Stimulated activated memory B cell treated with anti-CD40 and anti-IgM and Interleukin-4, amounts not matched to agents 10 μg/mL and 1 μg/mL and 100 μg/mL, for 72 hours (primary cell): ENCODE measurements around the gene ADNP2.
A peak's percentile ranks its signal among the peaks of the same experiment; 100 is the strongest.

Experiments
- ATAC-seq: fragments of 150-1000 bp; cut with Tn5 transposase; 2 replicates; pipeline ENCODE4 v1.10.0; 2021
- H3K27ac Mint-ChIP-seq: one replicate; pipeline ENCODE4 v1.8.0; 2022; ENCODE audit warnings: mild to moderate bottlenecking, mixed read lengths
- H3K27me3 Mint-ChIP-seq: one replicate; pipeline ENCODE4 v1.8.0; 2022; ENCODE audit warnings: mixed read lengths
- H3K36me3 Mint-ChIP-seq: one replicate; pipeline ENCODE4 v1.8.0; 2022; ENCODE audit warnings: mixed read lengths
- H3K4me1 Mint-ChIP-seq: one replicate; pipeline ENCODE4 v1.8.0; 2022; ENCODE audit warnings: mixed read lengths
- H3K4me3 Mint-ChIP-seq: one replicate; pipeline ENCODE4 v1.8.0; 2022; ENCODE audit warnings: mild to moderate bottlenecking, moderate library complexity, mixed read lengths
- H3K9me3 Mint-ChIP-seq: one replicate; pipeline ENCODE4 v1.8.0; 2022; ENCODE audit warnings: mixed read lengths

The ADNP2 gene, protein sequence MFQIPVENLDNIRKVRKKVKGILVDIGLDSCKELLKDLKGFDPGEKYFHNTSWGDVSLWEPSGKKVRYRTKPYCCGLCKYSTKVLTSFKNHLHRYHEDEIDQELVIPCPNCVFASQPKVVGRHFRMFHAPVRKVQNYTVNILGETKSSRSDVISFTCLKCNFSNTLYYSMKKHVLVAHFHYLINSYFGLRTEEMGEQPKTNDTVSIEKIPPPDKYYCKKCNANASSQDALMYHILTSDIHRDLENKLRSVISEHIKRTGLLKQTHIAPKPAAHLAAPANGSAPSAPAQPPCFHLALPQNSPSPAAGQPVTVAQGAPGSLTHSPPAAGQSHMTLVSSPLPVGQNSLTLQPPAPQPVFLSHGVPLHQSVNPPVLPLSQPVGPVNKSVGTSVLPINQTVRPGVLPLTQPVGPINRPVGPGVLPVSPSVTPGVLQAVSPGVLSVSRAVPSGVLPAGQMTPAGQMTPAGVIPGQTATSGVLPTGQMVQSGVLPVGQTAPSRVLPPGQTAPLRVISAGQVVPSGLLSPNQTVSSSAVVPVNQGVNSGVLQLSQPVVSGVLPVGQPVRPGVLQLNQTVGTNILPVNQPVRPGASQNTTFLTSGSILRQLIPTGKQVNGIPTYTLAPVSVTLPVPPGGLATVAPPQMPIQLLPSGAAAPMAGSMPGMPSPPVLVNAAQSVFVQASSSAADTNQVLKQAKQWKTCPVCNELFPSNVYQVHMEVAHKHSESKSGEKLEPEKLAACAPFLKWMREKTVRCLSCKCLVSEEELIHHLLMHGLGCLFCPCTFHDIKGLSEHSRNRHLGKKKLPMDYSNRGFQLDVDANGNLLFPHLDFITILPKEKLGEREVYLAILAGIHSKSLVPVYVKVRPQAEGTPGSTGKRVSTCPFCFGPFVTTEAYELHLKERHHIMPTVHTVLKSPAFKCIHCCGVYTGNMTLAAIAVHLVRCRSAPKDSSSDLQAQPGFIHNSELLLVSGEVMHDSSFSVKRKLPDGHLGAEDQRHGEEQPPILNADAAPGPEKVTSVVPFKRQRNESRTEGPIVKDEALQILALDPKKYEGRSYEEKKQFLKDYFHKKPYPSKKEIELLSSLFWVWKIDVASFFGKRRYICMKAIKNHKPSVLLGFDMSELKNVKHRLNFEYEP

DNA sequence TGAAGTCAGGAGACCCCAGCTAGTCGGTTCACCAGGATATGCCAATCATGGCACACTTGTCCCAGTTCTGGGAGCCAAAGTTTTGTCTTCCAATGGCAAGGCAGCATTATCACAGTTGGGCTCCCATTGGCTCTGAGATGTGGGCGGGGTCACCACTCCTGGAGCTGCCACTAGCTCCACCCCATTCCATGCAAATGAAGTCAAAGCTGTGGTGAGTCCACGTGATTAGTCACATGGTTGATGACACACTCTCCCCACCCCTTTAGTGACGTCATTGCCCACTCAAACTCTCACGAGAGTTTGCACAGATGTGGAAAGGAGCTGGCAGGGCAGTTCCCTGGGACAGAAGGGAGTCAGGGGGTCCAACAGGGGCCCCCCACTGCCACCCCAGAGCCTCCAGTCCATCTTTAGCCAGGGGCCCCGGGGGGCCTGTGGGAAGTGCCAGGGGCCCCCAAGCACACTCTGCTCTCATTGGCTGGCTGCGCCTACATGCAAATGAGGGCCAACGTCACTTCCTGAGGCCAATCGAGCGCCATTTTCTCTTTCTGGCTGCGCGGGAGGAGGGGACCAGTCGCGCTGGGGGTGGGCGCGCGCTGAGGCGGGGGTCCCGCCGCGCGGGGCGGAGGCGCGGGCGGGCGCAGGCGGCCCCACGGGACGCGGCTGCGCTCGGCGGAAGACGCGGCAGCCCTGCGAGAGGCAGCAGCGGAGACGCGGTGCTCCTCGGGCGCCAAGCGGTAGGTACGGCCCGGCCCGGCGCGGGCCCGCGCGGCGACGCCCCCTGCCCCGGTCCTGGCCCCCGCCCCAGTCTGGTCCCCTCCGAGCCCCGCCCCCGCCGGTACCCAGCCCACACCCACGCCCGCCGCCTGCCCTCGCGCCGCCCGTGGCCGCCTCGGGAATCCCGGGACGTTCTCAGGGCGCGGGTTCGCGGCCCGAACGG lies at the start of gene ADNP2:
Gene ADNP2, plus strand, starts transcription at position 524 of the 937 bp plus-strand sequence. CDS start 8,281 bp downstream, outside the sequence.
- Mint-ChIP-seq H3K27ac (peak within 1 kb of the TSS; percentile 66), H3K27me3 (no peaks in the 10 kb centered on the region), H3K4me1 (peaks cover 52% of the 10 kb centered on the region), H3K4me3 (peak within 1 kb of the TSS; percentile 83), H3K36me3 (peaks cover 12% of the 10 kb centered on the region), H3K9me3 (peaks cover 2% of the 10 kb centered on the region)
- peak; percentile 77 for ATAC-seq

- Mint-ChIP-seq H3K27me3 (no peaks in the 10 kb centered on the region), H3K27ac (no peak overlapping the region), H3K36me3 (peaks cover 8% of the 10 kb centered on the region), H3K9me3 (peaks cover 29% of the 10 kb centered on the region), H3K4me1 (no peaks in the 10 kb centered on the region), H3K4me3 (no peak overlapping the region)
- no peak for ATAC-seq
Measured at GRCh38 chr18:80059945-80060344, 49.1 kb upstream of the ADNP2 start.

DNA sequence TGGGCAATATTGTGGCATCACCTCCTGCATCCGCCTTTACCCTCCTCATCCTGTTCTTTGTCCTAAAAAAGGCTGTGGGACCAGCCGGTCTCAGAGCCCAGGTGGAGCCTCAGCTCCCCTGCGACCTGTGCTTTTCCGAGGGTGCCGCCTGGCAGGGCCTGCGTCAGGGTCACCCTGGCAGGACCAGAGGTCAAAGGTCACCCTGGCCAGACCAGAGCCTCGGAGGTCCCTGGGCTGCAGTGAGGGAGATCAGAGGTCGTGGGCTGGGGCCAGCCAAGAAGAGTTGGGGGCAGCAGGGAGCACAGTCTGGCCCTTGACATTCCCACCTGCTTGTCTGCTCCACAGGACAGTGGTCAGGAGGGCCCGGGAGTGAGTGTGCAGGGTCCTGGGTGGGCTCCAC lies 43.4 kb upstream of the ADNP2 start:
- peaks cover 3% of the 10 kb centered on the region for H3K9me3 Mint-ChIP-seq
- H3K4me1 Mint-ChIP-seq = no peaks in the 10 kb centered on the region
- peaks cover 9% of the 10 kb centered on the region for H3K27me3 Mint-ChIP-seq
- ATAC-seq = no peak
- H3K36me3 Mint-ChIP-seq = peaks cover 5% of the 10 kb centered on the region
- H3K4me3 Mint-ChIP-seq = no peak overlapping the region
- no peak overlapping the region for H3K27ac Mint-ChIP-seq

DNA sequence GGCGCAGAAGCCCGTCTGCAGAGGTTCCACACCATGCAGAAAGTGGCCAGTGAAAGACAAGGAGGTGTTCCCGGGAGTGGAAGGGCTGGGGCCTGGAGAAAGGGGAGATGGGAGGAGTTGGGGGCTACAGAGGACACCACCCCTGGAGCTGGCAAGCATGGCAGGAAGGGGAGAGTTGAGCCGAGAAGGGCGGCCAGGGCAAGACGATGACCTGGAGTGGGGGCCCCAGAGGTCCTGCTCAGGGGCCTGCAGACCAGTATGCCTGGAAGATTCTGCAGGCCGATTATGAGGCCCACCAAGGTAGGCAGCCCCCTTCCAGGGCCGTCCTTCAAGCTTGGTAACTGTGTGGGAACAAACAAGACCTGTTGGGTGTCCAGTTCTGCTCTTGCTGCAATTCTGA lies 41.7 kb upstream of the ADNP2 start:
- Mint-ChIP-seq H3K4me3 (no peak overlapping the region), H3K4me1 (no peaks in the 10 kb centered on the region), H3K27me3 (peaks cover 9% of the 10 kb centered on the region), H3K36me3 (peaks cover 5% of the 10 kb centered on the region), H3K27ac (no peak overlapping the region), H3K9me3 (peaks cover 3% of the 10 kb centered on the region)
- ATAC-seq = no peak

- Mint-ChIP-seq H3K4me1 (no peaks in the 10 kb centered on the region), H3K27me3 (peaks cover 9% of the 10 kb centered on the region), H3K9me3 (peaks cover 3% of the 10 kb centered on the region), H3K27ac (no peak overlapping the region), H3K4me3 (no peak overlapping the region), H3K36me3 (peaks cover 5% of the 10 kb centered on the region)
- ATAC-seq = no peak
Measured at GRCh38 chr18:80067897-80068296, 41.2 kb upstream of the ADNP2 start.

- Mint-ChIP-seq H3K4me3 (no peak overlapping the region), H3K36me3 (peaks cover 5% of the 10 kb centered on the region), H3K27me3 (peaks cover 9% of the 10 kb centered on the region), H3K4me1 (no peaks in the 10 kb centered on the region), H3K9me3 (no peaks in the 10 kb centered on the region), H3K27ac (no peak overlapping the region)
- ATAC-seq = no peak
Measured at GRCh38 chr18:80068571-80069272, 40.3 kb upstream of the ADNP2 start.

GRCh38 chr18:80070825-80071224 lies 38.2 kb upstream of the ADNP2 start:
- no peaks in the 10 kb centered on the region for H3K9me3 Mint-ChIP-seq
- no peak overlapping the region for H3K4me3 Mint-ChIP-seq
- H3K27me3 Mint-ChIP-seq = peaks cover 9% of the 10 kb centered on the region
- no peak for ATAC-seq
- no peaks in the 10 kb centered on the region for H3K4me1 Mint-ChIP-seq
- peaks cover under 1% of the 10 kb centered on the region for H3K36me3 Mint-ChIP-seq
- no peak overlapping the region for H3K27ac Mint-ChIP-seq

DNA sequence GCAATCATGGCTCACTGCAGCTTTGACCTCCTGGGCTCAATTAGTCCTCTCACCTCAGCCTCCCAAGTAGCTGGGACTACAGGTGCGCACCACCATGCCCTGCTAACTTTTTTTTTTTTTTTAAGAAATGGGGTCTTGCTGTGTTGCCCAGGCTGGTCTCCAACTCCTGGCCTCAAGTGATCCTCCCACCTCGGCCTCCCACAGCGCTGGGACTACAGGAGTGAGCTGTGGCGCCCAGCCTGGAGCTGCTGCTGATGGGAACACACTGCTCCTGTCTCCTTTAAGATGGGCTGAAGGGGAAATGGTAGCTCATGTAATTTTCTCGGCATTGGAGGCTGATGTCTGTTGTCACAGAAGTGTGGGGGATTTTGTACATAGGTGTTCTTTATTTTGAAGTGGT lies 34.9 kb upstream of the ADNP2 start:
- ATAC-seq = no peak
- H3K27ac Mint-ChIP-seq = no peak overlapping the region
- H3K36me3 Mint-ChIP-seq = no peaks in the 10 kb centered on the region
- no peaks in the 10 kb centered on the region for H3K4me1 Mint-ChIP-seq
- peaks cover 18% of the 10 kb centered on the region for H3K27me3 Mint-ChIP-seq
- no peak overlapping the region for H3K4me3 Mint-ChIP-seq
- no peaks in the 10 kb centered on the region for H3K9me3 Mint-ChIP-seq

GRCh38 chr18:80074697-80075096 lies 34.4 kb upstream of the ADNP2 start:
- no peak overlapping the region for H3K4me3 Mint-ChIP-seq
- H3K27me3 Mint-ChIP-seq = peaks cover 18% of the 10 kb centered on the region
- ATAC-seq = no peak
- H3K36me3 Mint-ChIP-seq = no peaks in the 10 kb centered on the region
- H3K9me3 Mint-ChIP-seq = no peaks in the 10 kb centered on the region
- no peaks in the 10 kb centered on the region for H3K4me1 Mint-ChIP-seq
- H3K27ac Mint-ChIP-seq = no peak overlapping the region

- no peak for ATAC-seq
- no peaks in the 10 kb centered on the region for H3K4me1 Mint-ChIP-seq
- no peaks in the 10 kb centered on the region for H3K36me3 Mint-ChIP-seq
- H3K4me3 Mint-ChIP-seq = no peak overlapping the region
- H3K27me3 Mint-ChIP-seq = peaks cover 18% of the 10 kb centered on the region
- no peak overlapping the region for H3K27ac Mint-ChIP-seq
- H3K9me3 Mint-ChIP-seq = no peaks in the 10 kb centered on the region
Measured at GRCh38 chr18:80075940-80076339, 33.1 kb upstream of the ADNP2 start.

GRCh38 chr18:80076379-80076778 lies 32.7 kb upstream of the ADNP2 start:
- no peaks in the 10 kb centered on the region for H3K36me3 Mint-ChIP-seq
- H3K4me3 Mint-ChIP-seq = no peak overlapping the region
- peaks cover 23% of the 10 kb centered on the region for H3K27me3 Mint-ChIP-seq
- H3K4me1 Mint-ChIP-seq = no peaks in the 10 kb centered on the region
- ATAC-seq = no peak
- no peak overlapping the region for H3K27ac Mint-ChIP-seq
- no peaks in the 10 kb centered on the region for H3K9me3 Mint-ChIP-seq

- Mint-ChIP-seq H3K9me3 (no peaks in the 10 kb centered on the region), H3K4me1 (no peaks in the 10 kb centered on the region), H3K27me3 (peaks cover 38% of the 10 kb centered on the region), H3K4me3 (no peak overlapping the region), H3K27ac (no peak overlapping the region), H3K36me3 (no peaks in the 10 kb centered on the region)
- no peak for ATAC-seq
Measured at GRCh38 chr18:80077873-80078272, 31.2 kb upstream of the ADNP2 start.

DNA sequence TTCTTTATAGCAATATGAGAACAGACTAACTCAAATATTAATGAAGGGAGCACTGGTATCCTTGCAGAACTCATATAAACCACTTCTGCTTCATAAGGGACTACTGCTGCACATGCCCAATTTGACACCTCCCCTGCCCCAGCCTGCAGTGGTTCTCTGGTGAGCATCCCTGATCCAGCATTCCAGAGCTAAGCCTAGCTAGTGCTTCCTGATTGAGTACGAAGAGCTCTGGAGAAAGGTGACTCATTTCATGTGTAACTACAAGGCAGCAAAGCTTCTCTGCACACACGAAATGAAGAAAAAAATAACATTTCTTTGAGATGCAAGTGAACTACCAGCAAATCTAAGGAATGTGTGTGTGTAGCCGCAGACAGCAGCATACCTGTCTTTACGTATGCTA lies 22.8 kb upstream of the ADNP2 start:
- Mint-ChIP-seq H3K36me3 (peaks cover 6% of the 10 kb centered on the region), H3K27ac (no peak overlapping the region), H3K27me3 (peaks cover 26% of the 10 kb centered on the region), H3K4me3 (no peak overlapping the region), H3K9me3 (peaks cover 21% of the 10 kb centered on the region), H3K4me1 (no peaks in the 10 kb centered on the region)
- no peak for ATAC-seq

- no peak overlapping the region for H3K4me3 Mint-ChIP-seq
- no peaks in the 10 kb centered on the region for H3K4me1 Mint-ChIP-seq
- ATAC-seq = no peak
- no peak overlapping the region for H3K27ac Mint-ChIP-seq
- peaks cover 21% of the 10 kb centered on the region for H3K9me3 Mint-ChIP-seq
- peaks cover 14% of the 10 kb centered on the region for H3K27me3 Mint-ChIP-seq
- H3K36me3 Mint-ChIP-seq = peaks cover 6% of the 10 kb centered on the region
Measured at GRCh38 chr18:80088036-80088435, 21.0 kb upstream of the ADNP2 start.
